Coronary artery (tissue), 2 donors: Measurements from ENCODE around the gene ATP2C1.

Experiments used
- DNase-seq: peaks from one replicate; pipeline ENCODE4 v3.0.0-alpha.2; 2017; ENCODE audit warnings: low spot score
- H3K27ac ChIP-seq, 2 donors: fragments of 200-600 bp; sonication (generic); one replicate each; pipeline ENCODE4 v1.5.1; 2016 to 2019
- H3K4me3 ChIP-seq: fragments of 200-600 bp; sonication (generic); 2 replicates; pipeline ENCODE4 v1.5.1; 2016; ENCODE audit warnings: mild to moderate bottlenecking, moderate library complexity
- CTCF ChIP-seq: fragments of 200-600 bp; sonication (generic); IDR thresholded peaks from one replicate; pipeline ENCODE4 v1.5.1; 2019; ENCODE audit warnings: antibody characterized with exemption

The ATP2C1 gene

GRCh38 chr3:130935761-130936492 lies 42.0 kb downstream of the ATP2C1 start:
- Histone ChIP-seq H3K27ac (no peak overlapping the region), H3K4me3 (no peak overlapping the region)
- TF ChIP-seq CTCF, result no peak
- DNase-seq, result no peak

GRCh38 chr3:130939753-130940152 lies 45.9 kb downstream of the ATP2C1 start:
- Histone ChIP-seq H3K27ac (no peak overlapping the region), H3K4me3 (no peak overlapping the region)
- no peak for TF ChIP-seq CTCF
- DNase-seq, result no peak

- TF ChIP-seq CTCF, result no peak
- Histone ChIP-seq H3K27ac (no peak overlapping the region), H3K4me3 (no peak overlapping the region)
- no peak for DNase-seq
Measured at GRCh38 chr3:130941793-130942192, 47.9 kb downstream of the ATP2C1 start.

GRCh38 chr3:130946882-130947281 lies 53.0 kb downstream of the ATP2C1 start:
- no peak for TF ChIP-seq CTCF
- no peak overlapping the region for H3K27ac ChIP-seq
- no peak for DNase-seq
- no peak overlapping the region for H3K4me3 ChIP-seq

GRCh38 chr3:130948001-130948773 lies 54.3 kb downstream of the ATP2C1 start:
- no peak for TF ChIP-seq CTCF

GRCh38 chr3:130948929-130949328 lies 55.0 kb downstream of the ATP2C1 start:
- DNase-seq, result no peak
- no peak for TF ChIP-seq CTCF
- no peak overlapping the region for H3K4me3 ChIP-seq
- no peak overlapping the region for H3K27ac ChIP-seq

More at GRCh38 chr3:130948001-130948773, 54.3 kb downstream of the ATP2C1 start:
- Histone ChIP-seq H3K4me3 (no peak overlapping the region), H3K27ac (no peak overlapping the region)
- DNase-seq, result no peak

GRCh38 chr3:130950124-130950523 lies 56.2 kb downstream of the ATP2C1 start:
- no peak for TF ChIP-seq CTCF
- DNase-seq, result no peak
- no peak overlapping the region for H3K4me3 ChIP-seq
- H3K27ac ChIP-seq, result no peak overlapping the region
